BLaER1 (cell line): ENCODE results near the gene MYO9A.
A peak's percentile ranks its signal among the peaks of the same experiment; 100 is the strongest.

Experiments used
- H3K27ac ChIP-seq: shearing (Covaris generic); formaldehyde crosslinking; 2 replicates; pipeline ENCODE4 v1.8.1; 2022
- H3K27me3 ChIP-seq: shearing (Covaris generic); formaldehyde crosslinking; 2 replicates; pipeline ENCODE4 v1.8.1; 2022
- H3K36me3 ChIP-seq: shearing (Covaris generic); formaldehyde crosslinking; 2 replicates; pipeline ENCODE4 v1.8.1; 2022
- H3K4me1 ChIP-seq: shearing (Covaris generic); formaldehyde crosslinking; 2 replicates; pipeline ENCODE4 v1.8.1; 2022
- H3K4me2 ChIP-seq: shearing (Covaris generic); formaldehyde crosslinking; 2 replicates; pipeline ENCODE4 v1.8.1; 2022
- H3K4me3 ChIP-seq: shearing (Covaris generic); formaldehyde crosslinking; 2 replicates; pipeline ENCODE4 v1.8.1; 2022
- H3K9ac ChIP-seq: shearing (Covaris generic); formaldehyde crosslinking; 2 replicates; pipeline ENCODE4 v1.8.1; 2022
- H3K9me3 ChIP-seq: shearing (Covaris generic); formaldehyde crosslinking; 2 replicates; pipeline ENCODE4 v1.8.1; 2022
- H4K20me1 ChIP-seq: shearing (Covaris generic); formaldehyde crosslinking; 2 replicates; pipeline ENCODE4 v1.8.1; 2022
- Cebpa-rat ChIP-seq: shearing (Covaris generic); IDR thresholded peaks from 2 replicates; pipeline ENCODE4 v1.8.1; 2022

The MYO9A gene

DNA sequence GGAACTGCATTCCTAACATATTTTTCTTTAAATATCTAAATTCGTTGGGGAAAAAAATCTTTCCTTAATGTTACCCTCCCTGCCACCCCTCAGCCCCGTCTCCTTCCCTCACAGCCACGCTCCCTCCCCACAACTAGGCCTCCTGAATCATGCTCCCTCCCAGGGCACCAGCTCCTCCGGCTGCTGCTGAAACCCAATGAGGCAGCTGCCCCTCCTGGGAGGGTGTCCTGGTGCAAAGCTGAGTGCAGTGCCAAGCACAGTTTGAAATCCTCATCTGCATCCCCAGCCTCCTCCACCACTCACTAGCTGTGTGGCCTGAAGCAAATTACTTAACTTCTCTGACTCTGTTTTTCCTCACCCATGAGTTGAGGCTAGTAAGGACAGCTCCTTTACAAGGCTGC is 310.3 kb downstream of the MYO9A start:
- no peaks in the 10 kb centered on the region for H4K20me1 ChIP-seq
- peaks cover 41% of the 10 kb centered on the region for H3K4me1 ChIP-seq
- H3K27me3 ChIP-seq = no peaks in the 10 kb centered on the region
- H3K27ac ChIP-seq = peak overlapping the region; percentile 54; the same call in 1 of the 2 replicates
- no peaks in the 10 kb centered on the region for H3K36me3 ChIP-seq
- TF ChIP-seq Cebpa-rat = no peak
- no peaks in the 10 kb centered on the region for H3K9me3 ChIP-seq
- H3K4me2 ChIP-seq = peak overlapping the region; percentile 90
- H3K9ac ChIP-seq = no peak overlapping the region
- H3K4me3 ChIP-seq = no peak overlapping the region

DNA sequence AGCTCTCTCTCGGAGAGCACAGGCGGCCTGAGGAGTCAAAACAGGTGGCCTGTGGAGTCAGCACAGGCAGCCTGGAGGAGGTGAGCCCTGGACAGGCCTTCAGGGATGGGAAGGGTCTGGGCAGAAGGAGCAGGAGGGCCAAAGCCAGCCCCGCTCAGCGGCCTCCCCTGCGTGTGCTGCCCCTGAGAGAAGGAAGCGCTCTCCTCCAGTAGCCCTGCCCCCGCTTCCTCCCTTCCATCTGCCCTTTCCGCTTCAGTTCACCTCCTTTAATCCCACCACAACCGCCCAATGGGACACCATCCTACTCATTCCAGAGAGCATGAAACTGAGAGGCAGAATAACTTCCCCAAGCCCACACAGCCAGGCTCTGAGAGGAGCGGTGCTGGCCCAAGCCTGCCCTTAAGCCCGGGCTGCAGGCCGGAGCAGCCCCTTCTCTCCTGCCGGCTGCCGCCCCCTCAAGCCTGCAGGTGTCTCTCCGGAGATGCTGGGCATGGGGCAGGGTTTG is 310.8 kb downstream of the MYO9A start:
- no peaks in the 10 kb centered on the region for H4K20me1 ChIP-seq
- H3K27ac ChIP-seq = peak overlapping the region; percentile 54
- H3K9me3 ChIP-seq = no peaks in the 10 kb centered on the region
- no peaks in the 10 kb centered on the region for H3K27me3 ChIP-seq
- H3K4me1 ChIP-seq = peaks cover 41% of the 10 kb centered on the region
- H3K4me3 ChIP-seq = no peak overlapping the region
- no peaks in the 10 kb centered on the region for H3K36me3 ChIP-seq
- H3K4me2 ChIP-seq = peak overlapping the region; percentile 90
- TF ChIP-seq Cebpa-rat = no peak
- peak overlapping the region; percentile 21; the same call in 1 of the 2 replicates for H3K9ac ChIP-seq

DNA sequence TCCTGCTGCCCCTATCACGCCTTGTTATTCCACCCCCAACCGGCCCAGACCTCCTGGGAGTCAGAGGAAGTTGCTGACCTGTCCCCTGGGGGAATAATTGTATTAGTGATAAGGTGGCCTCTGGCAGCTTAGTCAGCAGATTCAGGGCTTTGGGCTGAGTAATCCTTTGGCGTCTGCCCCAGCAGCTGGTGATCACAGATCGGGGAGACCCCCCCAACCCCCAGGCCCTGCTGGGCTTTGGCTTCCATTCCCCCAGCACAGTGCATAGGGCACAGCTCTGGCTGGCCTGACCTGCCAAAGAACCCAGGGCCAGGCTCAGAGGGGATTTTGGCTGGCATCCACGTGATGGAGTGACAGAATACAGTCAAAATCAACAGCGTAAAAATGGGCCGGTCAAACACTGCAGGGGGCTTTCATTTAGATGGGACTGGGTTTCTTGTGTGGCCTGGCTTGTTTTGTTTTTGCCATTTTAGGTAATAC is 311.5 kb downstream of the MYO9A start:
- Histone ChIP-seq H3K4me2 (peak overlapping the region; percentile 90), H3K4me3 (no peak overlapping the region), H4K20me1 (no peaks in the 10 kb centered on the region), H3K27me3 (no peaks in the 10 kb centered on the region), H3K4me1 (peaks cover 41% of the 10 kb centered on the region), H3K9me3 (no peaks in the 10 kb centered on the region), H3K27ac (peak overlapping the region; percentile 54), H3K9ac (no peak overlapping the region; the same call in 1 of the 2 replicates), H3K36me3 (no peaks in the 10 kb centered on the region)
- TF ChIP-seq Cebpa-rat = no peak

DNA sequence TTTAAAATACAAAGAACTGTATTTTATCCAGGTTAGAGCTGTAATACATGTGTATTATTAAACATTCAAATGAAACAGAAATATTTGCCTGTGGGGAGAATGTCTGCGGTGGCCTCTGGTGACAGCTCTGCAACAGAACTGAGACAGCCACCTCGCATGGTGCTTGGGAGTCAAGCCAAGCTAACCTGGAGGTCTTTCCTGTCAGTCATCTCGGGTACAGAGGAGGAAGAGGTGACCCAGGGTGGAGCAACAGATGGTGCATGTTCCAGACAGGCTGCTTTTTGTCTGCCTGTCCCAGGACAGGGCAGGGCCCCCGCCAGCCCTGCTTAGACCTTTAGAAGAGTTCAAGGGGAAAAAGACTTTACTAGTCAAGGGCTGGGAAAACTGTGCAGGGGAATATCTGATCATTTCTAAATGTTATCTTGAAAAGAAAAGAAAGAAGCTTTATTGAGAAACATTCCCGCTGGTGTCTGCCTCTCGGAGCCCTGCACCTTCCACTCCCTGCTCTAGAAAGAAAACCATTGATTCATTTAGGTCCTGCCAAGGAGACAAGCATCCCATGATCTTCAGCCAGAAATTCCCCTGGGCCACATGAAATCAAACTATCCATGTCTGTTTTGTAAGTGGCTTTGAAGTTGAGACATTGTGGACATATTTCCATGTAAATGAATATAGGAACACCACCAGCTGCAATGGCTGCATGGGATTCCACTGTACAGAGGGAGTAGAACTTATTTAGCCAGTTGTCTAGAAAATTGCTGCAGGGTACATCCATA is 313.1 kb downstream of the MYO9A start:
- Histone ChIP-seq H3K27me3 (no peaks in the 10 kb centered on the region), H3K36me3 (no peaks in the 10 kb centered on the region), H3K4me1 (peaks cover 41% of the 10 kb centered on the region), H3K9me3 (no peaks in the 10 kb centered on the region), H3K4me2 (no peak overlapping the region), H4K20me1 (no peaks in the 10 kb centered on the region), H3K9ac (no peak overlapping the region), H3K4me3 (no peak overlapping the region), H3K27ac (no peak overlapping the region)
- TF ChIP-seq Cebpa-rat = no peak

DNA sequence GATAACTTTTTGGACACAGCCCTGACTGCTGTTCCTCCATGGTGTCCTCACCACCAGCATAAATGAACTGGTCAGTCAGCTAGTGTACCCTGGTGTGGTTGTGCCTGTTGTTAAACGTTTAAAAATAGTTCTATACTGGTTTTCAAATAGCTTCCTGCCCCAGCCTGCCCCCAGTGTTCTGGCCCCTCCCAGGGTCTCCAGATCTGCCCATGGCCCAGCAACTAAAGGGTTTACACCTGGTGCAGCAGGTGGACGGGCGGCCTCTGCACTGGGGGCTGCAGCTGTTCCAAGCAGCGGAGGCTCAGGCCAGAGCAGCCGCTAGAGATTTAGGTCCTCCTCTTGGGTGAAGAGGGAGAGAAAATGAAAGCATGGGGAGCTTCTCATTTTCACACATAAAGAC is 313.7 kb downstream of the MYO9A start:
- H3K4me3 ChIP-seq = no peak overlapping the region
- H3K9ac ChIP-seq = no peak overlapping the region
- H3K9me3 ChIP-seq = no peaks in the 10 kb centered on the region
- no peaks in the 10 kb centered on the region for H3K27me3 ChIP-seq
- H3K36me3 ChIP-seq = no peaks in the 10 kb centered on the region
- H4K20me1 ChIP-seq = no peaks in the 10 kb centered on the region
- H3K4me2 ChIP-seq = peak overlapping the region; percentile 9; the same call in 1 of the 2 replicates
- no peak for TF ChIP-seq Cebpa-rat
- no peak overlapping the region for H3K27ac ChIP-seq
- peaks cover 41% of the 10 kb centered on the region for H3K4me1 ChIP-seq

DNA sequence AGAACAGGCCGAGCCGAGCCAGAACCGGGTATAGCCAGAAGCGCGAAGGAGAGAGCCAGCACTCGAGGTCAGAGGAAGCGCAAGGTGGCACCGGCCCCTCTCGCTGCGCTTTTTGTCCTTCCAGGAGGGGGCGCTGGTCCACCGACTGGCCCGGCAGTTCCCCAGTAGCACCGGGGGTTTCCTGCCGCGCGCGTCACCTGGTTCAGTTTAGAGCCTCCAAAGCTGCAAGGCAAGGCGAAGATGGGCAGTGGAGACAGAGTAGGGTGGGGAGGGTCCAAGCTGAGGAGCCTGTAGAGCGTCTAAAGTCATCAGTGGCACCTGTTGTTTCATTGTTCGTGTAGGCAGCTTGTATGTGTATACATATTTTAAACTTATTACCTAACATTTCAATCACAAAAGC is 315.2 kb downstream of the MYO9A start:
- Histone ChIP-seq H3K36me3 (no peaks in the 10 kb centered on the region), H3K9ac (no peak overlapping the region), H3K27me3 (no peaks in the 10 kb centered on the region), H3K4me3 (no peak overlapping the region), H3K27ac (no peak overlapping the region), H3K4me1 (peaks cover 34% of the 10 kb centered on the region), H3K4me2 (no peak overlapping the region), H4K20me1 (no peaks in the 10 kb centered on the region), H3K9me3 (no peaks in the 10 kb centered on the region)
- no peak for TF ChIP-seq Cebpa-rat

DNA sequence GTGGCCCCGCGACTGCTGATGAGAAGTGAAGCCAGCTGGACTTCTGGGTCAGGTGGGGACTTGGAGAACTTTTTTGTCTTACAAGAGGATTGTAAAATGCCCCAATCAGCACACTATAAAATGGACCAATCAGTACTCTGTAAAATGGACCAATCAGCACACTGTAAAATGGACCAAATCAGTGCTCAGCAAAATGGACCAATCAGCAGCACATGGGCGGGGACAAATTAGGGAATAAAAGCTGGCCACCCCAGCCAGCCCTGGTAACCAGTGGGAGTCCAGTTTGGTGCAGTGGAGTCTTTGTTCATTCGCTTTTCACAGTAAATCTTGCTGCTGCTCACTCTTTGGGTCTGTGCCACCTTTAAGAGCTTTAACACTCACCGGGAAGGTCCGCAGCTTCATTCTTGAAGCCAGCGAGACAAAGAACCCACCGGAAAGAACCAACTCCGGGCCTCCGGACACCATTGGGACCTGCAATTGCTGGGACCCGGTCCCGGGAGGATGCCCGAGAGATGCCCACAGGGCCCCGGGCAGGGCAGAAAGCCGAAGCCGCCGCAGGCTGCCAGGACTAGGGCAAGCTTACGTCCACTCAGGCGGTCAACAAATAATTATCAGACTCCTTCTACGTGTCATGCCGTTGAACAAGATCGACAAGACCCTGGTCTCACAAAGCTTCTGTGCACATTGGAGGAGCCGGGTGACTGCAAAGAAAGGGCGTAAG is 315.9 kb downstream of the MYO9A start:
- no peaks in the 10 kb centered on the region for H3K27me3 ChIP-seq
- H3K9me3 ChIP-seq = no peaks in the 10 kb centered on the region
- H3K4me1 ChIP-seq = peaks cover 27% of the 10 kb centered on the region
- no peak overlapping the region for H3K9ac ChIP-seq
- H3K27ac ChIP-seq = no peak overlapping the region
- no peak for TF ChIP-seq Cebpa-rat
- no peak overlapping the region for H3K4me2 ChIP-seq
- H3K4me3 ChIP-seq = no peak overlapping the region
- H3K36me3 ChIP-seq = no peaks in the 10 kb centered on the region
- H4K20me1 ChIP-seq = no peaks in the 10 kb centered on the region

DNA sequence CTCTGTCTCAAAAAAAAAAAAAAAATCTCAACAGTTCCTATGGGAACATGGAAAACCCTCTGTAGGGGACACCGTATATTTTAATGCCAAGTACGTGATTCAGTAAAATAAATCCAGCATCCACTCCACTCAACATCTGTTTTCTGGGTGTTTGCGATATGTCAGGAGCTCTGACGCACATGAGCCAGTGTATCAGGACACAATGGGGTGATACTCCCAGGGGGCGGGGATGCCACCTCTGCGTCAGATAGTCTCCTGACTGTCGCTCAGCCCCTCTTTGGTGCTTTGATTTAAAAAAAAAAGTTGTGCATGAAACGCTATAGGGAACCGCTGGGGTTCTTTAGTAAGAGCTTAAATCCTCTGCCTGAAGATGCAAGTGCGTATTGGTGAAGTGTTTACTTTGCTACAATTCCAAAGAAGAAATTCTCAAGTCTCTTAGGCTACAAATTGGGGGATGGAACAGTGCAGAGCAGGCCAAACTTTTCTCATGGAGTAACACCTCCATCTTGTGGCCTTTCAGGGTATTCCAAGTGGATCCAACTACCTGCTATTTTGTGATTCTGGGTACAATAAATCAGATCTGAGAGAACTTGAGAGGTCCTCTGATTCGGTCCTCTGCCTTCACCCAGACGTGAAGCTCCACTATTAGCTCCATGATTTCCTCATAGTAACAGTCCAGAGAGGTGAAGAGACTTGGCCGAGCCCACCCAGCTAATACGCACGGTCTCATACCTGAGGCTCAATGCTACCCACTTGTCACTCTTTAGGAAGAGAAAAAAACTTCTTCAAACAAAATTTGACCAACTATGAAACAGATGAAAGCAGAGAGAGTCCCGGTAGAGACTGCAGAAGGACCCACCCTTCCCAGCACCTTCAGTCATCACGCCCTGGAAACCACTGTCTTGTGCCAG is 316.9 kb downstream of the MYO9A start:
- no peak overlapping the region for H3K27ac ChIP-seq
- H3K4me1 ChIP-seq = peaks cover 17% of the 10 kb centered on the region
- H3K4me2 ChIP-seq = no peak overlapping the region
- no peaks in the 10 kb centered on the region for H3K9me3 ChIP-seq
- no peaks in the 10 kb centered on the region for H3K27me3 ChIP-seq
- H3K36me3 ChIP-seq = no peaks in the 10 kb centered on the region
- H4K20me1 ChIP-seq = no peaks in the 10 kb centered on the region
- H3K9ac ChIP-seq = no peak overlapping the region
- H3K4me3 ChIP-seq = no peak overlapping the region
- no peak for TF ChIP-seq Cebpa-rat

DNA sequence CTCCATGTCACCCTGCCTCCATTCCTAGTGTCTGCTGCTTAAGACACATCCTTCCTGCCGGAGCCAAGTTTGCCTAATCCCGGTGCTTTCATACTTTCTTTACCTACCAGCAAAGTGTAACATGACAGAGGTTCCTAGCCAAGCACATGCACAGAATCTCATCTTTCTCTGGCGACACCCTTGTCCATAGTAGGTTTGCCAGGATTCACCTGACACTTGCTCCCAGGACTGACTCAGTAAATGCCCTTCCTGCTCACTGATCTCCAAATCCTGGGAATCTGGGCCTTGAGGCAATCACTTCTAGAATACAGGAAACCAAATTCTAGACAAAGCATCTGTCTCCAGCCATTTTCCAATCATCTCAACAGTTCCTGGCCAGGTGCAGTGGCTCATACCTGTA is 317.8 kb downstream of the MYO9A start:
- Histone ChIP-seq H3K36me3 (no peaks in the 10 kb centered on the region), H3K9ac (no peak overlapping the region), H4K20me1 (no peaks in the 10 kb centered on the region), H3K27ac (no peak overlapping the region), H3K4me1 (peaks cover 14% of the 10 kb centered on the region), H3K4me2 (no peak overlapping the region), H3K27me3 (no peaks in the 10 kb centered on the region), H3K4me3 (no peak overlapping the region), H3K9me3 (no peaks in the 10 kb centered on the region)
- no peak for TF ChIP-seq Cebpa-rat
